ENCODE measurements around the gene DENND1B. TPM values are rescaled to one million over a fixed set of nuclear protein-coding genes. Genes with fewer than 3 reads are reported as not detected.

The DENND1B gene
- total RNA-seq, 4 donors from 2014 or later = 1.8 to 37.5 (median 19.5) TPM

DNA sequence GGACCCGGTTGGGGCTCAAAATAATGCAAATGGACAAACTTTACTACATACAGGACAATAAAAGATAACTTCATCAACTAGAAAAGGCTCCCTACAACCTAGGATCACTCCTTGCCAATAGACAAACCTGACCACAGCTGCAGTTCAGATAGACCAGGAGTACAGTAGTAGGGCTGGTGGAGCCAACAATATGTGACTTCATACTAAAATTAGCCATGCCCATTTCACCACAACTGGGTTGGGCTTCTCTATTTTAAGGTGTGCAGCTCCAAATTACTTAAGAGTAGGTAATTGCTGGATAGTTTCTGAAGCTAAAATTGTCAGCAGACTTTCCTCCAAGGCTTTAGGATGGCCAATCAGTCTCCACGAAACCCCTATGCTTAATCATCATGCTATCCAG lies 3.9 kb downstream of the DENND1B start:
- Histone ChIP-seq H3K27ac (no peak overlapping the region), H3K9me3 (no peaks in the 10 kb centered on the region), H3K4me1 (no peaks in the 10 kb centered on the region), H3K27me3 (no peaks in the 10 kb centered on the region), H3K4me3 (no peak overlapping the region), H3K36me3 (no peaks in the 10 kb centered on the region)
- intact Hi-C loops (cut with DNase I; ENCODE audit: low total_unique reads) = no loop called here
- TF ChIP-seq POLR2A (IDR thresholded peaks at IDR 0.05) = no peak
- TF ChIP-seq, protein P1, sequence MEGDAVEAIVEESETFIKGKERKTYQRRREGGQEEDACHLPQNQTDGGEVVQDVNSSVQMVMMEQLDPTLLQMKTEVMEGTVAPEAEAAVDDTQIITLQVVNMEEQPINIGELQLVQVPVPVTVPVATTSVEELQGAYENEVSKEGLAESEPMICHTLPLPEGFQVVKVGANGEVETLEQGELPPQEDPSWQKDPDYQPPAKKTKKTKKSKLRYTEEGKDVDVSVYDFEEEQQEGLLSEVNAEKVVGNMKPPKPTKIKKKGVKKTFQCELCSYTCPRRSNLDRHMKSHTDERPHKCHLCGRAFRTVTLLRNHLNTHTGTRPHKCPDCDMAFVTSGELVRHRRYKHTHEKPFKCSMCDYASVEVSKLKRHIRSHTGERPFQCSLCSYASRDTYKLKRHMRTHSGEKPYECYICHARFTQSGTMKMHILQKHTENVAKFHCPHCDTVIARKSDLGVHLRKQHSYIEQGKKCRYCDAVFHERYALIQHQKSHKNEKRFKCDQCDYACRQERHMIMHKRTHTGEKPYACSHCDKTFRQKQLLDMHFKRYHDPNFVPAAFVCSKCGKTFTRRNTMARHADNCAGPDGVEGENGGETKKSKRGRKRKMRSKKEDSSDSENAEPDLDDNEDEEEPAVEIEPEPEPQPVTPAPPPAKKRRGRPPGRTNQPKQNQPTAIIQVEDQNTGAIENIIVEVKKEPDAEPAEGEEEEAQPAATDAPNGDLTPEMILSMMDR (IDR thresholded peaks at IDR 0.05) = no peak
- no peak for DNase-seq

DNA sequence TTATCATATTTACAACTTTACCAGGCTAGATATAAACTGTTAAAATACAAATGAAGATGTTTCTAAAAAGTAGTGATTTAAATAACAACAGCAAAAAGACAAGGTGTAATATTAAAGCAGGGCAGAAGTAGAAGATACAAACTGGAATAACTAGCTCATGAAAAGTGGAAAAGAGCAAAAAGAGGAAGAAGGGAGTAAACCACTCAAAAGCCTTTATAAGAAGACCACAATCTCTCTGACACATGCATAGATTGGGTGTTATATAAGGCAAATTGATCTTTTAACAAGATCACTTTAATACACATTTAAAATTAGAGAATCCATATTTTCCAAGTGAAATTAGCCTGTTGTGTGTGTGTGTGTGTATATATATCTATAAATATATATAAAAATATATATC lies 5.0 kb downstream of the DENND1B start:
- no peak overlapping the region for H3K27ac ChIP-seq
- H3K4me3 ChIP-seq = no peak overlapping the region
- intact Hi-C loops (cut with DNase I; ENCODE audit: low total_unique reads) = no loop called here
- no peaks in the 10 kb centered on the region for H3K9me3 ChIP-seq
- DNase-seq = no peak
- H3K4me1 ChIP-seq = no peaks in the 10 kb centered on the region
- TF ChIP-seq POLR2A (IDR thresholded peaks at IDR 0.05) = no peak
- TF ChIP-seq, protein P1 (IDR thresholded peaks at IDR 0.05) = no peak
- H3K36me3 ChIP-seq = no peaks in the 10 kb centered on the region
- H3K27me3 ChIP-seq = no peaks in the 10 kb centered on the region

DNA sequence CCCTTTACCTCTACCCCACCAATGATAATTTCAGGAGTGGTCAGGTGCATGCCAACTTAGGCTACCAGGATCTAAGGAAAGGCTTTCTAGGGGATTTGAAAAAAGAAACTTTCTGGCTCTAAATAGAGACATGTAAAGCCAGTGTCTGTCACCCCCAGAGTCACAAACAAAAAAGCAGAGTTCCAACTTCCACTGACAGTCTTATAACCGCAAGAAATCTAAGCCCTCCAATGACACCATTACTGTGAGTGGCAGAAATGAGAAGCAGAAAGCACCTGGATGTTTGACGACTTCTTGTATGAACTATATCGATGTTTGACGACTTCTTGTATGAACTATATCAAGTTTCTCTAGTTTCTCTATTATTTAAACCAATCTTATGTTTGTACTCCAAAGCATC lies 6.0 kb downstream of the DENND1B start:
- Histone ChIP-seq H3K4me3 (no peak overlapping the region), H3K9me3 (no peaks in the 10 kb centered on the region), H3K36me3 (no peaks in the 10 kb centered on the region), H3K27ac (no peak overlapping the region), H3K4me1 (no peaks in the 10 kb centered on the region), H3K27me3 (no peaks in the 10 kb centered on the region)
- no peak for DNase-seq
- intact Hi-C loops (cut with DNase I; ENCODE audit: low total_unique reads) = no loop called here
- TF ChIP-seq, protein P1 (IDR thresholded peaks at IDR 0.05) = no peak
- TF ChIP-seq POLR2A (IDR thresholded peaks at IDR 0.05) = no peak

DNA sequence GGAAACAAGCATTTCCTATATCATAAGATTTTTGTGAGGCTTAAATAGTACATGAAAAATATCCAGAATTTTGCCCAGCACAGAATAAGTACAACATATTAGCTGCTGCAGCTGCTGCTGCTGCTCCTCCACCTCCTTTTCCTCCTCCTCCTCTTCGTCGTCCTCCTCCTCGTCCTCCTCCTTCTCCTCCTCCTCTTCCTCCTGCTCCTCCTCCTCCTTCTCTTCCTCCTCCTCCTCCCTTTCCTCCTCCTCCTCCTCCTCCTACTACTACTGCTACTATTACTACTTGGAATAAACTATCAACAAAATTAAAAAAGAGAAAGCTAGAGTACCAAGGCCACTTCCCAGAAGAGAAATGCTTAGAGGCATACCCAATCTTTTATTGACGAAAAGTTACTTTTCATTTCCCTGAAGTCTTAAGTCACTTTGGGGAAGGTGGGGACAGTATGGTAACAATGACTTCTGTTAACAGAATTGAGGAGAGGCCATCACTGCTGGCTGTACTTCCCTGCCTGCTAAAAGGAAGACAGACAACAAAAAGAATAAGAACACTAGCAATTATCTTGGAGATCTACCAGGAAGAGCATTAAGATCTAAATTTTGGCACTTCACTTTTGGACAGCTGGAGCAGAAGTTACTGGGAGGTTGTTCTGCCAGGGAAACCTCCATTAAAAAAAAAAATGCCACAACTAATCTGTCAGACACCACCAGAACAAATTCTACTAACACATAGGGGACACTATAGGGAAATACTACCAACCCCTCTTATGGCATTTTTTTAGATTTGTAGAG lies 7.1 kb downstream of the DENND1B start:
- Histone ChIP-seq H3K36me3 (no peaks in the 10 kb centered on the region), H3K27ac (no peak overlapping the region), H3K27me3 (no peaks in the 10 kb centered on the region), H3K9me3 (no peaks in the 10 kb centered on the region), H3K4me3 (no peak overlapping the region), H3K4me1 (no peaks in the 10 kb centered on the region)
- TF ChIP-seq POLR2A (IDR thresholded peaks at IDR 0.05) = no peak
- TF ChIP-seq, protein P1 (IDR thresholded peaks at IDR 0.05) = no peak
- DNase-seq = no peak
- intact Hi-C loops (cut with DNase I; ENCODE audit: low total_unique reads) = no loop called here

DNA sequence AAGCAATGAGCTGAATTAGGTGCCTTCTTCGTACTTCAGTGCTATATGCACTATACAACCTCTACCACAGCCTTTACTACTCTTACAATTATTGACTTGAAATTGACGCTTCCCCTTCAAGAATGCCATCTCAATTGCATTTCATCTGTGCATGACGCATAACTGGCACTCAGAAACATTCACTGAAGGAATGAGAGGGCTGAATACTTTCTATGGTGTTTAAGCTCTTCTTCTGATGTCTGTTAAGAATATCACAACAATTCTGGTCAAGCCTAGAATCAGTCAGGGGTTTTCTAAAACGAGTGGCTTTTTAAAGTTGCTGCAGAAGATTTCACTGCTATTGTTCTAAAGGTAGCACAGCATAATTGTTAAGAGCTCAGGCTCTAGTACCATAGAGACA lies 11.5 kb downstream of the DENND1B start:
- H3K9me3 ChIP-seq = no peaks in the 10 kb centered on the region
- H3K4me3 ChIP-seq = no peak overlapping the region
- H3K4me1 ChIP-seq = no peaks in the 10 kb centered on the region
- no peak for TF ChIP-seq POLR2A (IDR thresholded peaks at IDR 0.05)
- H3K27me3 ChIP-seq = no peaks in the 10 kb centered on the region
- no peak for DNase-seq
- no peak overlapping the region for H3K27ac ChIP-seq
- no peaks in the 10 kb centered on the region for H3K36me3 ChIP-seq
- intact Hi-C loops (cut with DNase I; ENCODE audit: low total_unique reads) = no loop called here
